Measurements from ENCODE around the gene UACA. TPM values are rescaled to one million over a fixed set of nuclear protein-coding genes. Genes with fewer than 3 reads are reported as not detected.

UACA gene
- total RNA-seq, 6 experiments from 2014 or later = 119 to 309 (median 142) TPM

GRCh38 chr15:70781236-70781635 lies 17.9 kb upstream of the UACA start:
- TF ChIP-seq CTCF (IDR thresholded peaks at IDR 0.05) = no peak
- H3K27ac Mint-ChIP-seq = 0 out of 2 replicates have a peak overlapping the region, but pooled peaks have one; percentile 1
- no peaks in the 10 kb centered on the region for H3K27me3 Mint-ChIP-seq (ENCODE audit: insufficient read depth)
- no peak for DNase-seq
- no peaks in the 10 kb centered on the region for H3K9me3 Mint-ChIP-seq
- H3K36me3 Mint-ChIP-seq (ENCODE audit: low read depth) = peaks cover 3% of the 10 kb centered on the region; the same call in 1 of the 2 replicates
- H3K4me1 Mint-ChIP-seq (ENCODE audit: low read depth) = peaks cover 78% of the 10 kb centered on the region
- H3K4me3 Mint-ChIP-seq = peak overlapping the region; percentile 10; the same call in 1 of the 2 replicates

- H3K27me3 Mint-ChIP-seq (ENCODE audit: insufficient read depth) = no peaks in the 10 kb centered on the region
- H3K36me3 Mint-ChIP-seq (ENCODE audit: low read depth) = 0 out of 2 replicates have a peak, but pooled peaks cover 3% of the 10 kb centered on the region
- H3K4me1 Mint-ChIP-seq (ENCODE audit: low read depth) = peaks cover 77% of the 10 kb centered on the region
- TF ChIP-seq CTCF (IDR thresholded peaks at IDR 0.05) = no peak
- H3K4me3 Mint-ChIP-seq = peak overlapping the region; percentile 87
- DNase-seq = peak; percentile 80
- no peaks in the 10 kb centered on the region for H3K9me3 Mint-ChIP-seq
- peak overlapping the region; percentile 83 for H3K27ac Mint-ChIP-seq
Observed at GRCh38 chr15:70778258-70779076, 15.1 kb upstream of the UACA start.

GRCh38 chr15:70777170-70777926 lies 14.0 kb upstream of the UACA start:
- no peak for TF ChIP-seq CTCF (IDR thresholded peaks at IDR 0.05)
- Mint-ChIP-seq H3K36me3 (ENCODE audit: low read depth) (0 out of 2 replicates have a peak, but pooled peaks cover 3% of the 10 kb centered on the region), H3K27me3 (ENCODE audit: insufficient read depth) (no peaks in the 10 kb centered on the region), H3K9me3 (no peaks in the 10 kb centered on the region), H3K27ac (peak overlapping the region; percentile 83), H3K4me3 (peak overlapping the region; percentile 39; the same call in 1 of the 2 replicates), H3K4me1 (ENCODE audit: low read depth) (peaks cover 79% of the 10 kb centered on the region)
- peak; percentile 37 for DNase-seq

- peak overlapping the region; percentile 82 for H3K27ac Mint-ChIP-seq
- H3K36me3 Mint-ChIP-seq (ENCODE audit: low read depth) = peaks cover 7% of the 10 kb centered on the region
- TF ChIP-seq CTCF (IDR thresholded peaks at IDR 0.05) = no peak
- H3K4me3 Mint-ChIP-seq = peak overlapping the region; percentile 52; the same call in 1 of the 2 replicates
- DNase-seq = peak; percentile 82
- peaks cover 82% of the 10 kb centered on the region for H3K4me1 Mint-ChIP-seq (ENCODE audit: low read depth)
- no peaks in the 10 kb centered on the region for H3K27me3 Mint-ChIP-seq (ENCODE audit: insufficient read depth)
- no peaks in the 10 kb centered on the region for H3K9me3 Mint-ChIP-seq
Observed at GRCh38 chr15:70775160-70775559, 11.8 kb upstream of the UACA start.

- Mint-ChIP-seq H3K4me3 (no peak overlapping the region), H3K27me3 (ENCODE audit: insufficient read depth) (no peaks in the 10 kb centered on the region), H3K27ac (peak overlapping the region; percentile 20; the same call in 1 of the 2 replicates), H3K9me3 (no peaks in the 10 kb centered on the region), H3K36me3 (ENCODE audit: low read depth) (peaks cover 11% of the 10 kb centered on the region), H3K4me1 (ENCODE audit: low read depth) (peaks cover 76% of the 10 kb centered on the region)
- no peak for DNase-seq
- TF ChIP-seq CTCF (IDR thresholded peaks at IDR 0.05) = no peak
Observed at GRCh38 chr15:70772402-70772801, 9.0 kb upstream of the UACA start.
